HepG2 (cell line): ENCODE measurements around the gene NGEF. TPM values are rescaled to one million over a fixed set of nuclear protein-coding genes. Genes with fewer than 3 reads are reported as not detected.

Experiments used
- CAMTA2 ChIP-seq: sonication (generic); formaldehyde crosslinking; IDR thresholded peaks from 2 replicates; pipeline ENCODE4 v1.4.0; 2020; ENCODE audit warnings: mild to moderate bottlenecking, missing genetic modification reagents, borderline replicate concordance
- NR2F2 ChIP-seq: IDR thresholded peaks from 2 replicates; pipeline ENCODE4 v1.6.1; 2012; ENCODE audit warnings: low read depth, inconsistent platforms, borderline replicate concordance
- RBM22 ChIP-seq: fragments of 200-400 bp; formaldehyde crosslinking; optimal IDR thresholded peaks from 2 replicates; pipeline ENCODE3; 2017; ENCODE audit warnings: mild to moderate bottlenecking, low read length, moderate library complexity
- RCOR2 ChIP-seq: IDR thresholded peaks from 2 replicates; pipeline ENCODE4 v1.6.1; 2016; ENCODE audit warnings: missing biosample characterization, missing genetic modification reagents
- SATB2 ChIP-seq: sonication (generic); formaldehyde crosslinking; IDR thresholded peaks from 2 replicates; pipeline ENCODE4 v1.5.0; 2020; ENCODE audit warnings: missing genetic modification reagents
- SNAPC4 ChIP-seq: sonication (generic); formaldehyde crosslinking; IDR thresholded peaks from 2 replicates; pipeline ENCODE4 v1.4.0; 2020; ENCODE audit warnings: mild to moderate bottlenecking, missing genetic modification reagents
- TRAFD1 ChIP-seq: sonication (generic); formaldehyde crosslinking; IDR thresholded peaks from 2 replicates; pipeline ENCODE4 v1.5.1; 2020; ENCODE audit warnings: missing genetic modification reagents, mild to moderate bottlenecking, borderline replicate concordance
- ZBTB38 ChIP-seq: sonication (generic); formaldehyde crosslinking; IDR thresholded peaks from 2 replicates; pipeline ENCODE4 v1.5.1; 2020; ENCODE audit warnings: mild to moderate bottlenecking, missing genetic modification reagents
- ZNF12 ChIP-seq: sonication (generic); formaldehyde crosslinking; IDR thresholded peaks from 2 replicates; pipeline ENCODE4 v1.5.0; 2020; ENCODE audit warnings: missing genetic modification reagents
- ZNF136 ChIP-seq: sonication (generic); formaldehyde crosslinking; IDR thresholded peaks from 2 replicates; pipeline ENCODE4 v1.8.1; 2022; ENCODE audit warnings: low read depth, mild to moderate bottlenecking, moderate library complexity, missing genetic modification reagents
- ZNF264 ChIP-seq: sonication (generic); formaldehyde crosslinking; IDR thresholded peaks from 2 replicates; pipeline ENCODE4 v1.4.0; 2020; ENCODE audit warnings: missing genetic modification reagents
- ZNF30 ChIP-seq: sonication (generic); formaldehyde crosslinking; IDR thresholded peaks from 2 replicates; pipeline ENCODE4 v1.5.0; 2020; ENCODE audit warnings: mild to moderate bottlenecking, missing genetic modification reagents
- ZNF441 ChIP-seq: sonication (generic); formaldehyde crosslinking; IDR thresholded peaks from 2 replicates; pipeline ENCODE4 v1.7.0; 2021; ENCODE audit warnings: missing genetic modification reagents, borderline replicate concordance
- ZSCAN12 ChIP-seq: sonication (generic); formaldehyde crosslinking; IDR thresholded peaks from 2 replicates; pipeline ENCODE4 v1.9.0; 2021; ENCODE audit warnings: mild to moderate bottlenecking, missing genetic modification reagents
- polyA plus RNA-seq, 8 experiments: library from polyadenylated mRNA; depleted of rRNA in 3 of 8; stranded (reverse) in 7 of 8; unstranded in 1 of 8; fragments of >200 nt; fragmentation: Illumina TruSeq in 4 of 8; extraction: Trizol in 4 of 8; gene quantifications; 2 replicates each; pipeline versions ENCODE4 v1.2.1 to v1.2.3, GENCODE V29; 2011 to 2016; ENCODE audit warnings: low read depth in 4 of 8, missing spikeins in 1 of 8, mixed read lengths in 1 of 8; ENCODE audit not compliant: insufficient read depth in 1 of 8
- total RNA-seq, 5 experiments: library from RNA; depleted of rRNA; stranded (reverse); fragments of >200 nt; fragmentation: Illumina TruSeq; extraction: Trizol; gene quantifications; 2 replicates each; pipeline ENCODE4 v1.2.3, GENCODE V29; 2016; ENCODE audit warnings: low read depth in 1 of 5
- TF ChIP-seq, protein P1 (sequence below): sonication (generic); formaldehyde crosslinking; IDR thresholded peaks from 2 replicates; pipeline ENCODE4 v1.8.1; 2023; ENCODE audit warnings: mild to moderate bottlenecking, missing genetic modification reagents
- TF ChIP-seq, protein P2 (sequence below): sonication (generic); formaldehyde crosslinking; IDR thresholded peaks from 2 replicates; pipeline ENCODE4 v1.4.0; 2020; ENCODE audit warnings: mild to moderate bottlenecking, missing genetic modification reagents

The NGEF gene
- total and polyA plus RNA-seq, 2 of the 13 experiments (the other 11 are each of a cell fraction or from before 2014, with no cell fraction given) = 14.4 to 36.9 TPM

DNA sequence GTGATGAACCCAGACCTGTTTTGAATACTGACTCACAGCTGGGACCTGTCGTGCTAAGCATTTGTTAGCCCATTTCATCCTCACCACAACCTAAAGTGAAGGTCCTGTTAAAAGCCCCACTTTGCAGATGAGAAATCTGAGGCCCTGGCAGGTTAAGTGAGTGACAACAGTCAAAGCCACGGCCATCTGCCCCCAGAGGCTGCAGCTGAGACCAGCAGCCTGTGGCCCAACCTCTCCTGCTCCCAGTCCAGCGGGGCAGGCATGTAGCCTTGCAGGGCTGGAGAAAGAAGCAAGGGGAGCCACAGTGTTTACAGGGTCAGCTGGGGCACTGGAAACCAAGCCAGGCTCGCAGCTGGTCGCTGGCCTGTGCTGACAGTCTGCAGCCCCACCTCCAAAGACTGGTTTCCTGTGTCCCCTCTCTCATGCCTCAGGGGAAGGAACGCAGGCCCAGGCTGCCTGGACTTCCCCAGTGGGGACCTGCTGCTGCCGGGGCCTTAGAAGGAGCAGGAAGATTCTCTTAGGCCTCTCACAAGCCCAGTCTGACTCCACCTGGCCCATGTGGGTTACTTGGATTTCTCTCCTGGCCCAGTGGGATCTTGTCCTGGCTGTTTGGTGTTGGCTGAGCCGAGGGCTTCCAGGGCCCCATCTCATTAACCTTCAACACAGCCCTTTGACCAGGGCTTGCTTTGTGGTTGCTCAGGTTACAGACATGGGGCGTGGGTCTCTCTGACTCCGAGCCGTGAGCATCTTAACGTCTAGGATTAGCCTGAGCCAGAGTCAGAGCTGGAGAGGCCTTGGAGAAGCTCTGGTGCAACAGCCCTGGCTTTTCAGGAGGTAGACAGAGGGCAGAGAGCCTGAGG lies 48.8 kb upstream of the NGEF start (continued):
- TF ChIP-seq ZNF30 (no peak), SNAPC4 (CRISPR knock-in tag) (peak; percentile 74; the same call in 1 of the 2 replicates), ZSCAN12 (CRISPR knock-in tag) (no peak), RBM22 (peak; percentile 21), SATB2 (no peak), TRAFD1 (CRISPR knock-in tag) (no peak), RCOR2 (CRISPR knock-in tag) (peak; percentile 97), CAMTA2 (CRISPR knock-in tag) (0 out of 2 replicates have a peak, but pooled peaks have one; percentile 44), ZBTB38 (CRISPR knock-in tag) (peak; percentile 82), NR2F2 (peak; percentile 75; the same call in 1 of the 2 replicates), ZNF441 (no peak; the same call in 1 of the 2 replicates), ZNF264 (peak; percentile 68; the same call in 1 of the 2 replicates), ZNF12 (CRISPR knock-in tag) (peak; percentile 85), ZNF136 (CRISPR knock-in tag) (peak; percentile 43; the same call in 1 of the 2 replicates)
- TF ChIP-seq, protein P1, sequence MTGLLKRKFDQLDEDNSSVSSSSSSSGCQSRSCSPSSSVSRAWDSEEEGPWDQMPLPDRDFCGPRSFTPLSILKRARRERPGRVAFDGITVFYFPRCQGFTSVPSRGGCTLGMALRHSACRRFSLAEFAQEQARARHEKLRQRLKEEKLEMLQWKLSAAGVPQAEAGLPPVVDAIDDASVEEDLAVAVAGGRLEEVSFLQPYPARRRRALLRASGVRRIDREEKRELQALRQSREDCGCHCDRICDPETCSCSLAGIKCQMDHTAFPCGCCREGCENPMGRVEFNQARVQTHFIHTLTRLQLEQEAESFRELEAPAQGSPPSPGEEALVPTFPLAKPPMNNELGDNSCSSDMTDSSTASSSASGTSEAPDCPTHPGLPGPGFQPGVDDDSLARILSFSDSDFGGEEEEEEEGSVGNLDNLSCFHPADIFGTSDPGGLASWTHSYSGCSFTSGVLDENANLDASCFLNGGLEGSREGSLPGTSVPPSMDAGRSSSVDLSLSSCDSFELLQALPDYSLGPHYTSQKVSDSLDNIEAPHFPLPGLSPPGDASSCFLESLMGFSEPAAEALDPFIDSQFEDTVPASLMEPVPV (CRISPR knock-in tag) = no peak; the same call in 1 of the 2 replicates
- TF ChIP-seq, protein P2, sequence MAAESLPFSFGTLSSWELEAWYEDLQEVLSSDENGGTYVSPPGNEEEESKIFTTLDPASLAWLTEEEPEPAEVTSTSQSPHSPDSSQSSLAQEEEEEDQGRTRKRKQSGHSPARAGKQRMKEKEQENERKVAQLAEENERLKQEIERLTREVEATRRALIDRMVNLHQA (CRISPR knock-in tag) = no peak
